Left ventricle myocardium inferior (tissue), 1 donor: ENCODE data around the gene TSPOAP1. TPM values are rescaled to one million over a fixed set of nuclear protein-coding genes. Genes with fewer than 3 reads are reported as not detected.
A peak's percentile ranks its signal among the peaks of the same experiment; 100 is the strongest.

Experiments used
- DNase-seq: peaks from one replicate; pipeline ENCODE4 v3.0.0-alpha.2; 2020
- H3K27ac ChIP-seq: fragments of 200-600 bp; replicated peaks from 2 replicates; pipeline ENCODE4 v1.8.0; 2021
- H3K27me3 ChIP-seq: fragments of 200-600 bp; 2 replicates; pipeline ENCODE4 v1.8.0; 2021; ENCODE audit warnings: low read depth
- H3K36me3 ChIP-seq: fragments of 200-600 bp; 2 replicates; pipeline ENCODE4 v1.8.0; 2021
- H3K4me1 ChIP-seq: fragments of 200-600 bp; 2 replicates; pipeline ENCODE4 v1.8.0; 2021
- H3K4me3 ChIP-seq: fragments of 200-600 bp; 2 replicates; pipeline ENCODE4 v1.8.0; 2021; ENCODE audit warnings: mild to moderate bottlenecking, moderate library complexity
- H3K9me3 ChIP-seq: fragments of 200-600 bp; replicated peaks from 2 replicates; pipeline ENCODE4 v1.8.0; 2021
- CTCF ChIP-seq: fragments of 200-600 bp; IDR thresholded peaks from 2 replicates; pipeline ENCODE4 v1.8.0; 2021; ENCODE audit warnings: antibody characterized with exemption, mild to moderate bottlenecking, borderline replicate concordance
- intact Hi-C: fragments of 100-400 bp; cut with micrococcal nuclease; formaldehyde crosslinking; loops from one replicate; pipeline ENCODE4 v1.11.0; 2022
- total RNA-seq: library from RNA; stranded (reverse); fragmentation: NEBNext Ultra II Directional; extraction: Animal tissue kit (Norgen Biotek cat#: 25700); gene quantifications from one replicate; pipeline ENCODE4 v1.2.1, GENCODE V29; 2021
- donor health status: DM: no; HTN: yes; CAD: no; lungs with severe emphysema.

Gene TSPOAP1
- total RNA-seq, 1 donor from 2014 or later: 12.8 TPM

- DNase-seq: no peak
- H3K4me3 ChIP-seq: no peak overlapping the region
Observed at GRCh38 chr17:58306131-58306951, 22.3 kb downstream of the TSPOAP1 start.

GRCh38 chr17:58305626-58306025 is 23.0 kb downstream of the TSPOAP1 start:
- Histone ChIP-seq H3K27ac (no peak overlapping the region), H3K9me3 (no peaks in the 10 kb centered on the region), H3K4me1 (no peaks in the 10 kb centered on the region), H3K36me3 (no peaks in the 10 kb centered on the region), H3K4me3 (no peak overlapping the region), H3K27me3 (peaks cover 26% of the 10 kb centered on the region)
- DNase-seq: no peak
- no peak for TF ChIP-seq CTCF
- intact Hi-C loops: loop anchor here (10.0 kb wide), 1 partner anchor 139 kb away; no protein-coding TSS in a partner anchor

More at GRCh38 chr17:58306131-58306951, 22.3 kb downstream of the TSPOAP1 start:
- Histone ChIP-seq H3K36me3 (no peaks in the 10 kb centered on the region), H3K9me3 (no peaks in the 10 kb centered on the region), H3K27me3 (peaks cover 26% of the 10 kb centered on the region), H3K4me1 (no peaks in the 10 kb centered on the region), H3K27ac (no peak overlapping the region)
- intact Hi-C loops: loop anchor here (10.0 kb wide), 1 partner anchor 138 kb away; no protein-coding TSS in a partner anchor
- no peak for TF ChIP-seq CTCF

- Histone ChIP-seq H3K36me3 (no peaks in the 10 kb centered on the region), H3K4me3 (no peak overlapping the region), H3K27me3 (peaks cover 26% of the 10 kb centered on the region), H3K4me1 (no peaks in the 10 kb centered on the region), H3K9me3 (no peaks in the 10 kb centered on the region), H3K27ac (no peak overlapping the region)
- no peak for TF ChIP-seq CTCF
- intact Hi-C loops: loop anchor here (10.0 kb wide), 1 partner anchor 140 kb away; no protein-coding TSS in a partner anchor
- DNase-seq: no peak
Observed at GRCh38 chr17:58304750-58305486, 23.7 kb downstream of the TSPOAP1 start.

GRCh38 chr17:58303971-58304749 is 24.4 kb downstream of the TSPOAP1 start:
- H3K4me1 ChIP-seq: no peaks in the 10 kb centered on the region
- DNase-seq: peak; percentile 40
- intact Hi-C loops: loop anchor here (10.0 kb wide), 1 partner anchor 141 kb away; no protein-coding TSS in a partner anchor
- H3K27ac ChIP-seq: no peak overlapping the region
- peak; percentile 70 for TF ChIP-seq CTCF
- no peak overlapping the region for H3K4me3 ChIP-seq
- H3K27me3 ChIP-seq: peaks cover 26% of the 10 kb centered on the region
- no peaks in the 10 kb centered on the region for H3K9me3 ChIP-seq
- H3K36me3 ChIP-seq: no peaks in the 10 kb centered on the region
